GM12874 (cell line): ENCODE data around the gene PLP1.

Experiments used
- CTCF ChIP-seq: IDR thresholded peaks from 2 replicates; pipeline ENCODE4 v1.5.1; 2011; ENCODE audit warnings: low read depth, mild to moderate bottlenecking, control low read depth, low read length, moderate library complexity; ENCODE audit not compliant: insufficient read depth

PLP1 gene

GRCh38 chrX:103839404-103839803, 62.8 kb downstream of the PLP1 start:
- TF ChIP-seq CTCF, result no peak
